Nephron progenitor cell (in vitro differentiated cells): ENCODE measurements around the gene PTPRK.

Source experiments
- DNase-seq: peaks from one replicate; pipeline ENCODE4 v3.0.0; 2021
- H3K27ac Mint-ChIP-seq: 2 replicates; pipeline ENCODE4 v1.8.0; 2021; ENCODE audit warnings: mild to moderate bottlenecking, moderate library complexity, mixed read lengths
- H3K27me3 Mint-ChIP-seq: 2 replicates; pipeline ENCODE4 v1.8.0; 2021; ENCODE audit warnings: mild to moderate bottlenecking, low read depth, mixed read lengths; ENCODE audit not compliant: poor library complexity
- H3K36me3 Mint-ChIP-seq: 2 replicates; pipeline ENCODE4 v1.8.0; 2021; ENCODE audit warnings: low read depth, mixed read lengths
- H3K4me1 Mint-ChIP-seq: 2 replicates; pipeline ENCODE4 v1.8.0; 2021; ENCODE audit warnings: mixed read lengths
- H3K4me3 Mint-ChIP-seq: 2 replicates; pipeline ENCODE4 v1.8.0; 2021; ENCODE audit warnings: mild to moderate bottlenecking, moderate library complexity, mixed read lengths
- H3K9me3 Mint-ChIP-seq: 2 replicates; pipeline ENCODE4 v1.8.0; 2021; ENCODE audit warnings: mild to moderate bottlenecking, moderate library complexity, mixed read lengths
- CTCF ChIP-seq: fragments of 200-600 bp; sonication (generic); IDR thresholded peaks from 2 replicates; pipeline ENCODE4 v1.5.0; 2021; ENCODE audit warnings: antibody characterized with exemption

PTPRK gene

GRCh38 chr6:128425856-128426255 is 94.5 kb downstream of the PTPRK start:
- peaks cover 19% of the 10 kb centered on the region for H3K36me3 Mint-ChIP-seq
- no peak for TF ChIP-seq CTCF
- H3K27ac Mint-ChIP-seq: no peak overlapping the region
- no peak overlapping the region for H3K4me3 Mint-ChIP-seq
- H3K27me3 Mint-ChIP-seq: no peaks in the 10 kb centered on the region
- peaks cover 5% of the 10 kb centered on the region for H3K4me1 Mint-ChIP-seq
- no peaks in the 10 kb centered on the region for H3K9me3 Mint-ChIP-seq
- no peak for DNase-seq

GRCh38 chr6:128422871-128423270 is 97.5 kb downstream of the PTPRK start:
- H3K9me3 Mint-ChIP-seq: peaks cover 17% of the 10 kb centered on the region
- DNase-seq: no peak
- TF ChIP-seq CTCF: no peak
- H3K27ac Mint-ChIP-seq: no peak overlapping the region
- no peaks in the 10 kb centered on the region for H3K27me3 Mint-ChIP-seq
- H3K4me3 Mint-ChIP-seq: no peak overlapping the region
- H3K36me3 Mint-ChIP-seq: peaks cover 41% of the 10 kb centered on the region
- H3K4me1 Mint-ChIP-seq: peaks cover 5% of the 10 kb centered on the region

- peaks cover 47% of the 10 kb centered on the region for H3K36me3 Mint-ChIP-seq
- peaks cover 5% of the 10 kb centered on the region for H3K4me1 Mint-ChIP-seq
- no peak for DNase-seq
- TF ChIP-seq CTCF: no peak
- no peak overlapping the region for H3K4me3 Mint-ChIP-seq
- H3K27ac Mint-ChIP-seq: no peak overlapping the region
- peaks cover 21% of the 10 kb centered on the region for H3K9me3 Mint-ChIP-seq
- no peaks in the 10 kb centered on the region for H3K27me3 Mint-ChIP-seq
Measured at GRCh38 chr6:128422200-128422599, 98.2 kb downstream of the PTPRK start.

GRCh38 chr6:128421788-128422187 is 98.6 kb downstream of the PTPRK start:
- TF ChIP-seq CTCF: no peak
- H3K4me1 Mint-ChIP-seq: peaks cover 5% of the 10 kb centered on the region
- no peaks in the 10 kb centered on the region for H3K27me3 Mint-ChIP-seq
- H3K4me3 Mint-ChIP-seq: no peak overlapping the region
- H3K36me3 Mint-ChIP-seq: peaks cover 49% of the 10 kb centered on the region
- H3K27ac Mint-ChIP-seq: no peak overlapping the region
- H3K9me3 Mint-ChIP-seq: peaks cover 21% of the 10 kb centered on the region
- DNase-seq: no peak

DNA sequence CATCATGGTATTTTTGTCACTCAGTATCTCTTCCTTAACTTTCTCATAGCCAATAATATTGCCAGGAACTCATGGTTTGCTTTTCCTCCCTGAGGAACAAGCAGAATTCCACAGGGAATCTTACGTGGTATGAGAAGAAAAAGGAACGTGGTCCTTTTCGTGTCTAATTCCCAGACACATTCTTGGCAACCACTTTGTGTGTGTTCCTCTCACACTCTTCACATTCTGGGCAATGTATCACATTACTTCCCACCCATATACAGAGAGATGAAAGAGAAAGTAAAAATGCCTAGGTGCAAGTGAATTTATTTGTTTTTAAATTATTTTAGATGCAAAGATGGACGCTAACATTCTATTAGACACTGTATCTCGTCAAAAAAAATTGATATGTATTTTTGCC is 102.7 kb downstream of the PTPRK start:
- H3K4me3 Mint-ChIP-seq: no peak overlapping the region
- peaks cover 76% of the 10 kb centered on the region for H3K36me3 Mint-ChIP-seq
- DNase-seq: no peak
- H3K9me3 Mint-ChIP-seq: peaks cover 24% of the 10 kb centered on the region
- no peak for TF ChIP-seq CTCF
- peaks cover 5% of the 10 kb centered on the region for H3K4me1 Mint-ChIP-seq
- no peak overlapping the region for H3K27ac Mint-ChIP-seq
- H3K27me3 Mint-ChIP-seq: no peaks in the 10 kb centered on the region

DNA sequence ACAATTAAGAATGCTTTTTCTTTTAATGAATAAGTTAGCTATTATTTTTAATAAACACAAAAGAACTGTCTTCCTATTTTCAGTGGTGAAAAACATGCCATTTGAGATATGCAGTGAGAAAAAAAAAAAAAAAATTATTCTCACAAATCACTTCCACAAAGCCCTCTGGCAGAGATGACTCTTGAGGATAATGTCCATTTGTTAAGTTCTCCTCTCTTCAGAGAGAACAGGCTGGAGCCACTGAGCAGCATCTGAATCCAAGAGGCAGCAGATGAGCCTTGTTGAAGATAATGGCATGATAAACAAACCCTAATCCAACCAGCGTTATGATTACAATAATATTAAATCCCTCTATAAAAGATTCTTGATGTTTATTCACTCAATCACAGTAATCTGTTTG is 105.0 kb downstream of the PTPRK start:
- no peaks in the 10 kb centered on the region for H3K27me3 Mint-ChIP-seq
- H3K9me3 Mint-ChIP-seq: peaks cover 24% of the 10 kb centered on the region
- peaks cover 63% of the 10 kb centered on the region for H3K36me3 Mint-ChIP-seq
- no peak overlapping the region for H3K27ac Mint-ChIP-seq
- no peak for TF ChIP-seq CTCF
- DNase-seq: no peak
- H3K4me1 Mint-ChIP-seq: peaks cover 3% of the 10 kb centered on the region
- H3K4me3 Mint-ChIP-seq: no peak overlapping the region
